ENCODE measurements around the gene BAD.

BAD gene

DNA sequence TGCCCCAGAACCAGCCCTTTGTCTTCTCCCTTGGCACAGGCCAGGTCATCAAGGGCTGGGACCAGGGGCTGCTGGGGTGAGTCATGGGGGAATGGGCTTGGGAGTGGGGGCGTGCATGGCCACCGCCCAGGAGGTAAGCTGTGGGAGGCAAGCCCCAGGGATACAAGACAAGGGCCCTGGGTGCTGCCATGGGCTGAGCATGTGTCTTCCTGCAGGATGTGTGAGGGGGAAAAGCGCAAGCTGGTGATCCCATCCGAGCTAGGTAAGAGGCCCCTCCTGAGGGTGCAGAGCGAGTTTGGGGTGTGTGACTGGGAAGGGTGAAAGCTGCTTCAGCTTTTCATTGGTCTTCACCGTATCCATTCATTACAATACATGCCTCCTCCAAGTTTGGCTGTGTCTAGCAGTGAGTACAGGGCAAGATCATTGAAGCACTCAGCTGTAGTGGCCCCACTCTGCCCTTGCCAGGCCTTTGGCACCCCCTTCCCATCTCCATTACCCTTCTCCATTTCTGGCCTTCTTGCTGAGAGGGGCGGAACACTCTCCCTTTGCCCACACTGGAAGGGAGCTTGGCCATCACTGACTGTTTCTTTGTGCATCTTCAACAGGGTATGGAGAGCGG lies 41.1 kb downstream of the BAD start:
- TF ChIP-seq, protein P1, sequence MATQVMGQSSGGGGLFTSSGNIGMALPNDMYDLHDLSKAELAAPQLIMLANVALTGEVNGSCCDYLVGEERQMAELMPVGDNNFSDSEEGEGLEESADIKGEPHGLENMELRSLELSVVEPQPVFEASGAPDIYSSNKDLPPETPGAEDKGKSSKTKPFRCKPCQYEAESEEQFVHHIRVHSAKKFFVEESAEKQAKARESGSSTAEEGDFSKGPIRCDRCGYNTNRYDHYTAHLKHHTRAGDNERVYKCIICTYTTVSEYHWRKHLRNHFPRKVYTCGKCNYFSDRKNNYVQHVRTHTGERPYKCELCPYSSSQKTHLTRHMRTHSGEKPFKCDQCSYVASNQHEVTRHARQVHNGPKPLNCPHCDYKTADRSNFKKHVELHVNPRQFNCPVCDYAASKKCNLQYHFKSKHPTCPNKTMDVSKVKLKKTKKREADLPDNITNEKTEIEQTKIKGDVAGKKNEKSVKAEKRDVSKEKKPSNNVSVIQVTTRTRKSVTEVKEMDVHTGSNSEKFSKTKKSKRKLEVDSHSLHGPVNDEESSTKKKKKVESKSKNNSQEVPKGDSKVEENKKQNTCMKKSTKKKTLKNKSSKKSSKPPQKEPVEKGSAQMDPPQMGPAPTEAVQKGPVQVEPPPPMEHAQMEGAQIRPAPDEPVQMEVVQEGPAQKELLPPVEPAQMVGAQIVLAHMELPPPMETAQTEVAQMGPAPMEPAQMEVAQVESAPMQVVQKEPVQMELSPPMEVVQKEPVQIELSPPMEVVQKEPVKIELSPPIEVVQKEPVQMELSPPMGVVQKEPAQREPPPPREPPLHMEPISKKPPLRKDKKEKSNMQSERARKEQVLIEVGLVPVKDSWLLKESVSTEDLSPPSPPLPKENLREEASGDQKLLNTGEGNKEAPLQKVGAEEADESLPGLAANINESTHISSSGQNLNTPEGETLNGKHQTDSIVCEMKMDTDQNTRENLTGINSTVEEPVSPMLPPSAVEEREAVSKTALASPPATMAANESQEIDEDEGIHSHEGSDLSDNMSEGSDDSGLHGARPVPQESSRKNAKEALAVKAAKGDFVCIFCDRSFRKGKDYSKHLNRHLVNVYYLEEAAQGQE (IDR thresholded peaks at IDR 0.05; ENCODE audit: insufficient read depth in 1 of 2, low read depth in 2 of 2, low read length in 2 of 2), result no peak
- no peak for TF ChIP-seq TAF1 (IDR thresholded peaks at IDR 0.05; ENCODE audit: borderline replicate concordance, insufficient read depth, low read length)
- TF ChIP-seq FOXP2 (optimal IDR thresholded peaks at IDR 0.05; ENCODE audit: borderline replicate concordance, extremely low read depth, extremely low read length, insufficient read depth), result no peak
- peak; percentile 64 for TF ChIP-seq POLR2AphosphoS5 (IDR thresholded peaks at IDR 0.05; ENCODE audit: low read depth, low read length)
- no peak for TF ChIP-seq SIN3A (IDR thresholded peaks at IDR 0.05; ENCODE audit: borderline replicate concordance, insufficient read depth, low read length)

DNA sequence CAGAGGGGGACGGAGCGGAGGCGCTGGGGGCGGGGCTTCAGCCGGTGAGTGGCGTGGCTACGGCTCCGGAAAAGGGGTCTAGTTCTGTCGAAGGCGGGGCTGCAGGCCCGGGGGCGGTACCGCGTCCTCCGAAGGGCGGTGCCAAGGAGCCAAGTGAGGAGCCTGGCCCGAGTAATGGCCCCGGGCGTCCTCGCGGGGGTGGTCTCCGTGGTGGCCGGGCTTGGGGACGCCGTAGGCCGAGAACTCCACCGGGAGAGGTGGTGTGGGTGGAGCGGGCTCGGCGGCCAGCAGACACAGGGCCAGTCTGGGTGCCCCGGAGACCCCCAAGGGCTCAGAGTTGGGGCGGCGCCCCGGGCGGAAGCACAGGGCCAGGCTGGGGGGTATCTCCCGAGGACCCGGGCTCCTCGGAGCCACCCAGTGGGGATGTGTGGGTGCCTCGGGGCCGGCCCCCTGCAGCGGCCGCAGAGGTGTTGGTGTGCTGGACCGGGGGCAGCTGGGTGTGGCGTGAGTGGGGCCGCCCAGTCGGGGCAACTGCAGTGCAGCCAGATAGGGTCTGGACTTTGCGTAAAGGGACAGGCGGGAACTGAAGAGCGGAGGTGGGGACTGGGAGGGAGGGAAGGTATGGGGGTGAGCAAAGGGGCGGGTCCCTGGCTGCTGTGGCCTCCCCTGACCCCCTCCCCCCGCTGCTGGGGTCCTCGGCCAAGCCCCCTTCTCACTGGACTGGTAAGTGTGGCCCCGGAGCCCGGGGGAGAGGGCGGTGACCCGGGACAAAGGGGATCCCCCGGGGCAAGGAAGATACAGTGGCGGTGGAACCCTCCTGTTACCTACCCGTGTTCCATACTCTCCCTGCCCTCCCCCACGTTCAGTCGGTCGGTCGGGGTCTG lies 42.7 kb downstream of the BAD start:
- TF ChIP-seq TAF1 (IDR thresholded peaks at IDR 0.05; ENCODE audit: borderline replicate concordance, insufficient read depth, low read length) (peak; percentile 65), SIN3A (IDR thresholded peaks at IDR 0.05; ENCODE audit: borderline replicate concordance, insufficient read depth, low read length) (peak; percentile 43; the same call in 1 of the 2 replicates), POLR2AphosphoS5 (IDR thresholded peaks at IDR 0.05; ENCODE audit: low read depth, low read length) (peak; percentile 61; the same call in 1 of the 2 replicates)
- TF ChIP-seq, protein P1 (IDR thresholded peaks at IDR 0.05; ENCODE audit: insufficient read depth in 1 of 2, low read depth in 2 of 2, low read length in 2 of 2), result no peak

DNA sequence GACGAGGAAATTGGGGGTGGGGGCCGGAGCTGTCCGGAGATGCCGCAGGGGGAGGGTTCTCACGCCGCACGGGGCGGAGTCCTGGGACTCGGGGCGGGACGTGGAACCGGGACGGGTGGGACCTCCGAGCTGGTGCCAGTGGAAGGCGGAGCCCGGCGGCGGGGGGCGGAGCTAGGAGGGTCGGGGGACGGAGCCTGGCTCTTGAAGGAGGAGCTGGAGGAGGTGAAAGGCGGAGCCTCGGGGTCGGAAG lies 43.3 kb downstream of the BAD start:
- no peak for TF ChIP-seq FOXP2 (optimal IDR thresholded peaks at IDR 0.05; ENCODE audit: borderline replicate concordance, extremely low read depth, extremely low read length, insufficient read depth)
- no peak for TF ChIP-seq TAF1 (IDR thresholded peaks at IDR 0.05; ENCODE audit: borderline replicate concordance, insufficient read depth, low read length)
- no peak for TF ChIP-seq SIN3A (IDR thresholded peaks at IDR 0.05; ENCODE audit: borderline replicate concordance, insufficient read depth, low read length)
- TF ChIP-seq, protein P1 (IDR thresholded peaks at IDR 0.05; ENCODE audit: insufficient read depth in 1 of 2, low read depth in 2 of 2, low read length in 2 of 2), result no peak
- TF ChIP-seq POLR2AphosphoS5 (IDR thresholded peaks at IDR 0.05; ENCODE audit: low read depth, low read length), result no peak

DNA sequence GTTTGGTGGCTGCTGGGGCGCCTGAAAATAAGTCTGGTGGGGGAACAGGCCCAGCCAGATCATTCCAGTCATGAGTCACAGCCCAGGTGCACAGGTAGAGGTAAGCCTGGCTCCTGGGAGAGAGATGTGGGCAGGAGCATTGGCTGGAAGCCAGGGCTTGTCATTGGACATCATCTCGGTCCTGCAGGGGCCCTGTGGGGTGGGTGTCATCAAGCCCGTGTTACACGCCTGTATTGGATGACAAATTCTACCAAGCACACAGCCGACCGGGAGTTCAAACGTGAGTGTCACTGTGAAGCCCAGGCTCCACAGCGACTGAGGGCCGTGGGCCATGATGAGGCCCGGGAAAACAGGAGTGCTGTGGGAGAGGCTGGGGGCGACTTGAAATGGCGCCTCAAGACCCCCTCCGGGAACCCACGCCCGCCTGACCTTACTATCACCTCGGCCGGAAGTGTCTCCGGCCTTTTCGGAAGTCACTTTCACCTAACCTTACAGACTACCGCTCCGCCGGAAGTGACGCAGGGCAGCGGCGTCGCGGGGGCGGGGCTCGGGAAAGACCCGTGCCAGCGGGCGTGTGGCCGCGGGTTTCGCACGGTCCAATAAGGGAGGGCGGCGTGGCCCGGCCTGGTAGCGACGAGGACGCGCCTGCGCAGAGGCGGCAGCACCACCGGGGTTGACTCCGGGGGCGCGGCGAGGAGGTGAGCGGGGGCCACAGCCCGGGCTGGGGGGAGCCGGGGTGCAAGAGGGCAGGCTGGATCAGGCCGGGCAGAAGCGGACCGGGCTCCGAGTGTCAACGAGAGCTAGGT lies 43.8 kb downstream of the BAD start, which contains the start of gene FKBP2:
Gene FKBP2 (plus strand): TSS at position 661 of the 806 bp plus-strand sequence. CDS start 1,293 bp downstream, outside the sequence.
- TF ChIP-seq POLR2AphosphoS5 (IDR thresholded peaks at IDR 0.05; ENCODE audit: low read depth, low read length) (peak; percentile 72), SIN3A (IDR thresholded peaks at IDR 0.05; ENCODE audit: borderline replicate concordance, insufficient read depth, low read length) (peak; percentile 48; the same call in 1 of the 2 replicates), TAF1 (IDR thresholded peaks at IDR 0.05; ENCODE audit: borderline replicate concordance, insufficient read depth, low read length) (peak; percentile 83; the same call in 1 of the 2 replicates), FOXP2 (optimal IDR thresholded peaks at IDR 0.05; ENCODE audit: borderline replicate concordance, extremely low read depth, extremely low read length, insufficient read depth) (no peak)
- TF ChIP-seq, protein P1 (IDR thresholded peaks at IDR 0.05; ENCODE audit: insufficient read depth in 1 of 2, low read depth in 2 of 2, low read length in 2 of 2), result peak in 1 of 2 experiments; percentile 4; a peak in 1 of 4 replicates

Measured in PFSK-1 (cell line).